Large intestine (tissue), 3 donors: ENCODE data around the gene RIMS4. TPM values are rescaled to one million over a fixed set of nuclear protein-coding genes. Genes with fewer than 3 reads are reported as not detected.

Experiments used
- DNase-seq, 2 donors: peaks; one replicate each; pipeline versions ENCODE4 v3.0.0 to v3.0.0-alpha.2; 2013
- H3K27ac ChIP-seq: one replicate; pipeline ENCODE4 v1.5.1; 2013; ENCODE audit warnings: low read length
- H3K27me3 ChIP-seq: 2 replicates; pipeline ENCODE4 v1.6.1; 2013; ENCODE audit warnings: low read length; ENCODE audit not compliant: control insufficient read depth, insufficient read depth
- H3K36me3 ChIP-seq: 2 replicates; pipeline ENCODE4 v1.6.1; 2013; ENCODE audit warnings: low read length; ENCODE audit not compliant: control insufficient read depth, insufficient read depth
- H3K4me1 ChIP-seq: one replicate; pipeline ENCODE4 v1.6.1; 2013; ENCODE audit warnings: low read length; ENCODE audit not compliant: control insufficient read depth, insufficient read depth
- H3K4me3 ChIP-seq: one replicate; pipeline ENCODE4 v1.5.1; 2013; ENCODE audit warnings: low read length
- H3K9me3 ChIP-seq: one replicate; pipeline ENCODE4 v1.6.1; 2013; ENCODE audit warnings: mild to moderate bottlenecking, low read depth, low read length, moderate library complexity; ENCODE audit not compliant: control insufficient read depth
- WGBS: methylation state at CpG from one replicate; pipeline ENCODE4 v1.1.5; 2013; ENCODE audit warnings: low lambda C conversion rate; ENCODE audit not compliant: insufficient coverage; 5-methylcytosine and 5-hydroxymethylcytosine counted together
- polyA plus RNA-seq: library from polyadenylated mRNA; unstranded; fragments of 120-200 nt; gene quantifications from one replicate; pipeline ENCODE4 v1.2.1, GENCODE V29; 2013

RIMS4 gene
- polyA plus RNA-seq, 1 donor = 4.1 TPM

DNA sequence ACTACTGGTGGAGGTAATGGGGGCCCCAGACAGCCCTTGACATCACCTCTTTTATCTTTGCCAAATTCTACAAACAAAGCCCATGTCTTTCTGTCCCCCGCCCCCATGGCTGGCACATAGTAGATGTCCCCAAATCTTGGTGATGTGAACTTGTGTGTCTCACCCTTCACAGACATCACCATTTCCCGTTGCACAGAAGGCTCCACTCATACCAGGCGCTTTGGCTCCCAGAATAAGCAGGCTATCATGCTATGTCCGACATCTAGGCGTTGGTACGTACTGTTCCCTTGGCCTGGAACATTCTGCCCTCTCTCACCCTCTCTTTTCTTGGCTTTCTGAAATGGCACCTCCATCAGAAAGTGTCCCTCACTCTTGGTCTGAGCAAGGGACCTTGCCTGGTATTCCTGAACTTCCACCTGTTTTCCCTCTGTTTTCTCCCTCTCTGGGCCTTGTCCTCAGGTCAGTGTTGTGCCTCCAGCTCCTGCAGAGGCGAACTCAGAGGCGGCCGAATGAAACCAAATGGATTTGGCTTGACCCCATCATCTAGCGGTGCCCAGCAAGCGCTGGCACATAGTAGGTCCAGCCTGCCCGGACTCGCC is 96.1 kb downstream of the RIMS4 start:
- H3K4me3 ChIP-seq = no peak overlapping the region
- no peaks in the 10 kb centered on the region for H3K27me3 ChIP-seq
- H3K9me3 ChIP-seq = no peaks in the 10 kb centered on the region
- no peaks in the 10 kb centered on the region for H3K36me3 ChIP-seq
- WGBS = 90% methylated on average over 5 of the region's 13 CpGs
- DNase-seq = no peak
- no peaks in the 10 kb centered on the region for H3K4me1 ChIP-seq
- H3K27ac ChIP-seq = no peak overlapping the region

DNA sequence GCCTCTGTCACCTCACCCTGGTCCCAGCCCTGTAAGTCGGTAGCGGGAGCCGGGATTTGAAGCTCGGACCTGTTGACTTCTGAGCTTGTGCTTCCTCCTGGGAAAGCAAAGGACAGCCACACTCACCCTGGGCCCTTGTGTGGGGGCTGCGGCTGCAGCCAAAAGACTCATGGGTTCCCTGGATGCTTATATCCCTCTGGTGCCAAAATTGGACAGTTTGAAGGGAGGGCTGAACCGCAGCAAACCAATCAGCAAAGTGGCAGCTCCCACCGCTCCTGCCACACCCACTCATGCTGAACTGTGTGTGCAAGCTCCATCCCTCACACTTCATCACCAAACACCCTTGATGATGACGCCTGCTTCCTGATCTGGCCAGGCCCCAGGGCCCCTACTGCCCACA is 99.1 kb downstream of the RIMS4 start:
- 80% methylated on average over 1 of the region's 8 CpGs for WGBS
- Histone ChIP-seq H3K4me1 (no peaks in the 10 kb centered on the region), H3K27ac (no peak overlapping the region), H3K36me3 (no peaks in the 10 kb centered on the region), H3K4me3 (no peak overlapping the region), H3K27me3 (peaks cover 5% of the 10 kb centered on the region), H3K9me3 (no peaks in the 10 kb centered on the region)
- DNase-seq = no peak

DNA sequence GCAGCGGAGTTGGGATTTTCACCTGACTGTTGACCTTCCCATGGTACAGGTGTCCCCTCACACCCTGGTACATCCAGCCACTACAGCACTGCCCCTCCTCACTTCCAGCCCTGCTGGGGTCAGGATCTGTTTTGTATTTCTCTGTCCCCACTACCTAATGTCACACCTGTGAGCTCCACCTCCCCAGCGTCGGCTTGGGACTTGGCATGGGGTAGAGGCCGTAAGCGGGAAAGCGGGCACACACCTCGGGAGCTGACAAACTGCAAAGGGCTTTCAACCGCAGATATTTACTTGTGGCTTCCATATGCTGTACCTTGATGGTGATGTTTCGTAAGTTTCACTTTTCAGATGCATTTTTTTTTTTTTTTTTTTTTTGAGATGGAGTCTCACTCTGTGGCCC is 100.5 kb downstream of the RIMS4 start:
- Histone ChIP-seq H3K27ac (no peak overlapping the region), H3K36me3 (no peaks in the 10 kb centered on the region), H3K4me3 (no peak overlapping the region), H3K4me1 (no peaks in the 10 kb centered on the region), H3K9me3 (no peaks in the 10 kb centered on the region), H3K27me3 (peaks cover 6% of the 10 kb centered on the region)
- DNase-seq = no peak
- WGBS = no CpG with 5 or more reads among the region's 9 CpGs

DNA sequence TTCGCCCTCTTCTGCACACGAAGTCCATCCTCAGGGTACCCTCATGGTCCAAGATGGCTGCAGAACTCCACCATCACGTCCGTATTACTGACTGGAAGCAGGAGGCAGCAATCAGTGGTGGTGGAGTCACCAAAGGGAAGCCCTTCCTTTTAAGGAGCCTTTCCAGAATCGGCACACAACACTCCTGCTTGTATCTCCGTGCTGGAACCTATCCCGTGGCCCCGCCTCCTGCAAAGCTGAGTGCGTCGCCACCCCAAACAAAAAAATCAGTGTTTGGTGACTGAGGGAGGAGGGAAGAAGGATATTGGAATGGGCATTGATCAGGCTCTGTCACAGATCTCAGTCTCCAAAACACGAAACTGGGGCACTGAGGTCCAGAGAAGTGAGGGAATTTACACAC is 101.0 kb downstream of the RIMS4 start:
- Histone ChIP-seq H3K4me1 (no peaks in the 10 kb centered on the region), H3K9me3 (no peaks in the 10 kb centered on the region), H3K36me3 (no peaks in the 10 kb centered on the region), H3K27ac (no peak overlapping the region), H3K4me3 (no peak overlapping the region), H3K27me3 (peaks cover 6% of the 10 kb centered on the region)
- DNase-seq = no peak
- WGBS = no CpG with 5 or more reads among the region's 11 CpGs

DNA sequence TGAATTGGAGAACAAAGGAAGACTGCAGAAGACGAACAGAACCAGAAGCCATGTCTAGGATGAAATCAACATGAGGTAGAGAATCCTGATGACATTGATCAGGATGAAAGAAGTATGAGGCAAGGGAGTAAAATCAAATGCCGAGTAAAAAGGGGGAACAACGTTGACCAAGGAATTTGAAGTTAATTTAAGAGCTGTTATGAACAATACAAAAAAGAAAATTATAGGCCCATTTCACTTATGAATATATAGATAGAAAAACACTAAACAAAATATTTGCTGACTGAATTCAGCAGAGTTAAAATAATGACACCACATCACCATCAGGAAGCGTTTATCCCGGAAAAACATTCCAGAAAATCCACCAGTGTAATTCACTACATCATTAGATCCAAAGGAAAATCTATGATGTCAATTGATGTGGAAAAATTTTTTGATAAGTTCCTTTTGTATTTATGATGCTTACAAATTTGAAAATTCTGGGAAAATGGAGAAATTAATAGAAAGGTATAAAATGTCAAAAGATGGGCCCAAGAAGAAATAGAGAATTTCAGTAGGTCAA is 103.2 kb downstream of the RIMS4 start:
- Histone ChIP-seq H3K4me3 (no peak overlapping the region), H3K36me3 (no peaks in the 10 kb centered on the region), H3K27me3 (peaks cover 6% of the 10 kb centered on the region), H3K4me1 (no peaks in the 10 kb centered on the region), H3K9me3 (no peaks in the 10 kb centered on the region), H3K27ac (no peak overlapping the region)
- WGBS = 80% methylated on average over 3 of the region's 5 CpGs
- DNase-seq = no peak

DNA sequence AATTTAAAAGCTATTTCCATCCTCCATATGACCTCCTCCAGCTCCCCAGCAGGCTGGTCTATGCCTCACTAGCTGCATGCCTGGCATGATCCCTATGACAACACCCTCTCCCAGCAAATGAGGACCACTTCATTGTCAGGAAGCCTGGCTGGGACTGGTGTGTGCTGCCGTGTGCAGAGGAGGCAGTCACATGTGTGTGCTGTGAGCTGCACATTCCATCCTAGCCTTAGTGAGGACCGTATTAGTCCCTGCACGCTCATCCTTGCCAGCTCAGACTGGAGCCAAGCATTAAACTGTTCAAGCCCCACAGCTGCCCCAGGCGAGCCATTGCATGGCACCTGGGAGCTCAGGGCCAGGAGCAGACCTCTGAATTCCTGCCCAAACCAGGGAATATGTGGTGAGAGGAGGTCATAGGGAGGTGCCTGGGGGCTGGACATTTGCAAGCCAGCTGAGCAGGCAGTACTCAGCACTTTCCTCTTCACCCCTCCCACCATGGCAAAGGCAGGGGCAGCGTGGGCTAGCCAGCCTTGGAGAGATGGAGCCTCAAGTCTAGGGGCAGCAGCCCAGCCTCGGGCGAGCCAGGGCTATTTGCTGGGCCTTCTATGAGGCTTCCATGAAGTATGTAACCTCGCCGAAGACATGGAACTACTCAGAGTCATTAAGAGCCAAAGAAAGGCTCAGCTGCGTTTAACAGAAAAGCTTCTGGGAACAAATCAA is 103.9 kb downstream of the RIMS4 start:
- 60% methylated on average over 1 of the region's 10 CpGs for WGBS
- no peak overlapping the region for H3K27ac ChIP-seq
- DNase-seq = no peak
- no peak overlapping the region for H3K4me3 ChIP-seq
- no peaks in the 10 kb centered on the region for H3K4me1 ChIP-seq
- H3K36me3 ChIP-seq = no peaks in the 10 kb centered on the region
- H3K27me3 ChIP-seq = peaks cover 6% of the 10 kb centered on the region
- H3K9me3 ChIP-seq = no peaks in the 10 kb centered on the region

DNA sequence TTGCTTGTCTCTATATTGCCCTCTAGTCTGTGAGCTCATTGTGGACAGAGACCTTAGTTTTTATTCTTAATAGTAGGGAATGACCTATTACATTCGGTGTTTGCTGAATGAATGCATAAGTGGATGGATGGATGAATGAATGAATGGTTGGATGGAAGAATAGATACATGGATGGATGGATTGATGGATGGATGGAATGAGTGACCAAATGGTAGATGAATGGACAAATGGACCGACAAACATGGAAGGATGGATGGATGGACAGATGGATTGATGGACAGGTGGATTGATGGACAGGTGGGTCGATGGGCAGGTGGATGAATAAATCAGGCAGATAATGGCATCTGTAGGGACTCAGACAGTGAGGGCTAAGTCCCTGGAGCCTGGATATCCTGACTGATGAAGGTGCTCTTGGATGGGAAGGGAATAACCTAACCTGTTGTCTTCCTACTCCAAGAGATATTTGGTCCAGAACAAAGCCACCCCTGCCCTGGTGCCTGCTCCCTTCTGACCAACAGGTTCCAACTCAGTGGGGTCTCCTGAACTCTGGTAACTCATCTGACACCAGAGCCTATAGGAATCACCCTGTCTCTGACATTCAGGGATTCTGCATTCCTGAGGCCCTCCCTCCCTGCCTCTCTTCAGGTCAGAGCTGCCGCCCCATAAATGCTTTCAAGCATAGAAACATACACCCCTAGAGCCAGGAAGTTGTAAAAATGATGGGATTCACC is 104.8 kb downstream of the RIMS4 start:
- H3K27ac ChIP-seq = no peak overlapping the region
- no peak for DNase-seq
- H3K27me3 ChIP-seq = peaks cover 9% of the 10 kb centered on the region
- no peaks in the 10 kb centered on the region for H3K36me3 ChIP-seq
- WGBS = 100% methylated on average over 1 of the region's 4 CpGs
- H3K4me3 ChIP-seq = no peak overlapping the region
- no peaks in the 10 kb centered on the region for H3K9me3 ChIP-seq
- H3K4me1 ChIP-seq = no peaks in the 10 kb centered on the region

DNA sequence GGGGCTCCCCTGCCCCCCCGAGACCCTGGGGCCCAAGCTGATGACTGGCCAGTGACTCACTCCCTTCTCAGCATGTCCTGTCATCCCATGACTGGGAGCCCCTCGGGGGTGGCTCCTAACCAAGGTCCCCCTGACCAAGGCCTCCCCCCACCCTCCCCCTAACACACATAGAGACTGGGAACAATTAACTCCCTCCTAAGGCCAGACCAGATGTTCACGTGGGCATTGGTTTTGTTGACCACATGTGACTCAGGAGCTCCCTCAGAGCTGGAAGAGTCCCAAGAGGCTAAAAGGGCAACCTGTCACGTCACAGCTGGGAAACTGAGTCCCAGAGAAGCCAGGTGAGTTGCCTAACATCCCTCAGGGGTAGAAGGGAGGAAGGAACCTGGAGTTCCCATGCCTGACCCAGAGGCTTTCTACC is 105.8 kb downstream of the RIMS4 start:
- H3K4me1 ChIP-seq = no peaks in the 10 kb centered on the region
- H3K27me3 ChIP-seq = peaks cover 9% of the 10 kb centered on the region
- WGBS = no CpG with 5 or more reads among the region's 4 CpGs
- H3K27ac ChIP-seq = no peak overlapping the region
- no peaks in the 10 kb centered on the region for H3K36me3 ChIP-seq
- H3K9me3 ChIP-seq = no peaks in the 10 kb centered on the region
- no peak for DNase-seq
- no peak overlapping the region for H3K4me3 ChIP-seq

DNA sequence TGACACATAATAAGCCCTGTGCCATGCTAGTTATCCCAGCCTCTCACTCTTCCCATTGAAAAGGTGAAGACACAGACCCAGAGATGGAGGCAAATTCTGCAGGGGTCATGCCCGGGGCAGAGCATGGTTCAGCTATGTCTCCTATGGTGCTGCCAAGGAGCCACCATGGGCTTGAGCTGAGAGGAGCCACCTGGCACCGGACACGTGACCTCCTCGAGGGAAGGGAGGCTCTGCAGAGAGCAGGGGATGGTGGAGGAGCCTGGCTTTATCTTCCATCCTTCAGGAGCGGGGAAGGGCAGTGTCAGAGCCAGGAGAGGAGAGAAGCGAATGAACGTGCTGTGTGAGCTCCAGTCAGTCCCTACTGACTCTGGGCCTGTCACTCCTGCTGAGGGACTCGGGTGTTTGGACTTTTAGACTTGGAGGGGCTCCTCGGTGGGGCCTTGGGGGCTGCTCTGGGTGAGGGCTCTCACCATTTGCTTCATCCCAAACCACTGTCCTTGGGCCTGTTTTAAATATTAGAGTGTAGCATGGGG is 106.3 kb downstream of the RIMS4 start:
- Histone ChIP-seq H3K4me3 (no peak overlapping the region), H3K27me3 (peaks cover 9% of the 10 kb centered on the region), H3K9me3 (no peaks in the 10 kb centered on the region), H3K27ac (no peak overlapping the region), H3K4me1 (no peaks in the 10 kb centered on the region), H3K36me3 (no peaks in the 10 kb centered on the region)
- no peak for DNase-seq
- WGBS = no CpG with 5 or more reads among the region's 9 CpGs

DNA sequence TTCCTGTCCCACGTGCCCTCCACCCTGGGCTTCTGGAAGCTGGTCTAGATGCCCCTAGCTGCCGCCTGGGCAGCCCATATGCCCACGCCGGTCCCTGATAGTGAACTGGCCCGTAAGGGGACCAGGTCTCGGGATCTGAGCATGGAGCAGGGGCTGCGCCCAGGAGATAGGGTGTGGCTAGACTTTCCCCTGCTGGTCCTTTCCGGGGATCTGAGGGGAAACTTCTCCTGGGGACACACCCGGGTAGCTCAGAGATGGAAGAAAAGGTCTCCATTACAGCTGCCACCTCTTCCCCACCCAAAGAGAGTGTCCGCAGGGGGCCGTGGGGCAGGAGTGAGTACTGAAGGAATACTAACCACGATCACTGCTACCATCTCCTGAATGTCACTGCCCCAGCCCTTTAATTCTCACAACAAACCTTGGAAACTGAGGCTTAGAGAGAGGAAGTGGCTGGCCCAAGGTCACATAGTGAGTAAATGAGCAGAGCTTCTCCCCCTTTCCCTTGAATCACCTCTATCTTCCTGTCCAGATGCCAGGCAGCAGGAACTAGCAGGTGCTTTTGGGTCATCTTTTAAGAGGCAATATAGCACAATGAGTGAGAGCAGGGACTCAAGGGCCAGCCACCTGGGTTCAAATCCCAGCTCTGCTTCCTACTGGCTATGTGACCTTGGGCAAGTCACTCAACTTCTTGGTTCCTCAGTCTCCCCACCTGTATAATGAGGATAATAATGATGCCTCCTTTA is 107.0 kb downstream of the RIMS4 start:
- Histone ChIP-seq H3K4me1 (no peaks in the 10 kb centered on the region), H3K9me3 (no peaks in the 10 kb centered on the region), H3K36me3 (no peaks in the 10 kb centered on the region), H3K4me3 (no peak overlapping the region), H3K27ac (no peak overlapping the region), H3K27me3 (peaks cover 9% of the 10 kb centered on the region)
- DNase-seq = no peak
- WGBS = no CpG with 5 or more reads among the region's 12 CpGs
